Thoracic aorta (tissue), 2 donors: ENCODE results near the gene IFNG. TPM values are rescaled to one million over a fixed set of nuclear protein-coding genes. Genes with fewer than 3 reads are reported as not detected.

Source experiments
- ATAC-seq: fragments of 150-250 bp; one replicate; pipeline ENCODE4 v1.8.0; 2017; ENCODE audit warnings: low read depth; ENCODE audit not compliant: insufficient number of reproducible peaks, low FRiP score
- DNase-seq: peaks from one replicate; pipeline ENCODE4 v3.0.0-alpha.2; 2020; ENCODE audit warnings: low spot score
- H3K27ac ChIP-seq, 2 donors: fragments of 200-600 bp; sonication (generic); 1 replicate in 1 of 2; 2 replicates in 1 of 2; pipeline ENCODE4 v1.5.1; 2016; ENCODE audit warnings: mild to moderate bottlenecking in 2 of 2, moderate library complexity in 2 of 2
- H3K27me3 ChIP-seq: fragments of 200-600 bp; sonication (generic); replicated peaks from 2 replicates; pipeline ENCODE4 v1.6.0; 2016; ENCODE audit warnings: mild to moderate bottlenecking; ENCODE audit not compliant: insufficient read depth
- H3K36me3 ChIP-seq: fragments of 200-600 bp; sonication (generic); one replicate; pipeline ENCODE4 v1.5.1; 2016
- H3K4me1 ChIP-seq, 2 donors: fragments of 200-600 bp; sonication (generic); 1 replicate in 1 of 2; 2 replicates in 1 of 2; pipeline versions ENCODE4 v1.5.1 to v1.6.0; 2016; ENCODE audit warnings: low read depth in 2 of 2, mild to moderate bottlenecking in 1 of 2; ENCODE audit not compliant: control insufficient read depth in 1 of 2
- H3K4me3 ChIP-seq: fragments of 200-600 bp; sonication (generic); 2 replicates; pipeline ENCODE4 v1.5.1; 2016; ENCODE audit warnings: mild to moderate bottlenecking
- H3K9me3 ChIP-seq: fragments of 200-600 bp; sonication (generic); 2 replicates; pipeline ENCODE4 v1.5.1; 2016
- CTCF ChIP-seq: fragments of 200-600 bp; sonication (generic); IDR thresholded peaks from one replicate; pipeline ENCODE4 v1.5.1; 2019; ENCODE audit warnings: antibody characterized with exemption
- total RNA-seq, 2 donors: library from RNA; depleted of rRNA; stranded (reverse); fragments of >200 nt; gene quantifications; one replicate each; pipeline versions ENCODE4 v1.1.0 to v1.2.3, GENCODE V29; 2016

IFNG gene
- total RNA-seq, 2 donors from 2014 or later: not detected

DNA sequence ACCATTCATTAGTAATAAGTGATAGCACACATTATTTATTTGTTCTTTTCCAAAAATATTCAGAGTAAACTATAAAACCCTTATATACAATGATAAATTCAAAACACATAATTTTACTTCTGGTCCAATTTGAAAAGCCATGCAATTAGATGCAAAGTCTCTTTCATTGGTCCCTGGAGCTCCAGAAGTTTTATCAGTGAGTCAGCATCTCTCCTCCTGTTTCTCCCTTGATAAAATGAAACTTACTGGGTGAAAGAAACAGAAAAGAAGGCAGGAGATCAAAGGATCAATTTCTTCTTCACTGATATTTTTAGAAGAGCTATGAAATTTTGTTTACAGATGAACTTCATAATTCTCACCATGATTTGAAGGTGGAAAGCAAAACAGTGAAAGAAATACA, 47.5 kb downstream of the IFNG start:
- no peak overlapping the region for H3K27ac ChIP-seq
- H3K36me3 ChIP-seq: no peaks in the 10 kb centered on the region
- H3K27me3 ChIP-seq: no peaks in the 10 kb centered on the region
- no peaks in the 10 kb centered on the region for H3K9me3 ChIP-seq
- H3K4me1 ChIP-seq: no peaks in the 10 kb centered on the region
- TF ChIP-seq CTCF: no peak
- H3K4me3 ChIP-seq: no peak overlapping the region
- ATAC-seq (no peak), DNase-seq (no peak)

- Histone ChIP-seq H3K27ac (no peak overlapping the region), H3K9me3 (no peaks in the 10 kb centered on the region), H3K36me3 (no peaks in the 10 kb centered on the region), H3K27me3 (no peaks in the 10 kb centered on the region), H3K4me1 (no peaks in the 10 kb centered on the region), H3K4me3 (no peak overlapping the region)
- TF ChIP-seq CTCF: no peak
- no peak for ATAC-seq
- DNase-seq: no peak
Observed at GRCh38 chr12:68109444-68110217, 49.9 kb downstream of the IFNG start.

- Histone ChIP-seq H3K9me3 (no peaks in the 10 kb centered on the region), H3K4me1 (no peaks in the 10 kb centered on the region)
- ATAC-seq: no peak
Observed at GRCh38 chr12:68109001-68109400, 50.5 kb downstream of the IFNG start.

GRCh38 chr12:68106660-68107059, 52.9 kb downstream of the IFNG start:
- H3K27ac ChIP-seq: no peak overlapping the region
- no peaks in the 10 kb centered on the region for H3K36me3 ChIP-seq
- DNase-seq (no peak), ATAC-seq (no peak)
- no peak overlapping the region for H3K4me3 ChIP-seq
- no peaks in the 10 kb centered on the region for H3K9me3 ChIP-seq
- no peaks in the 10 kb centered on the region for H3K27me3 ChIP-seq
- TF ChIP-seq CTCF: no peak
- H3K4me1 ChIP-seq: no peaks in the 10 kb centered on the region

More at GRCh38 chr12:68109001-68109400, 50.5 kb downstream of the IFNG start:
- no peak overlapping the region for H3K27ac ChIP-seq
- TF ChIP-seq CTCF: no peak
- no peaks in the 10 kb centered on the region for H3K27me3 ChIP-seq
- H3K4me3 ChIP-seq: no peak overlapping the region
- no peaks in the 10 kb centered on the region for H3K36me3 ChIP-seq
- no peak for DNase-seq

DNA sequence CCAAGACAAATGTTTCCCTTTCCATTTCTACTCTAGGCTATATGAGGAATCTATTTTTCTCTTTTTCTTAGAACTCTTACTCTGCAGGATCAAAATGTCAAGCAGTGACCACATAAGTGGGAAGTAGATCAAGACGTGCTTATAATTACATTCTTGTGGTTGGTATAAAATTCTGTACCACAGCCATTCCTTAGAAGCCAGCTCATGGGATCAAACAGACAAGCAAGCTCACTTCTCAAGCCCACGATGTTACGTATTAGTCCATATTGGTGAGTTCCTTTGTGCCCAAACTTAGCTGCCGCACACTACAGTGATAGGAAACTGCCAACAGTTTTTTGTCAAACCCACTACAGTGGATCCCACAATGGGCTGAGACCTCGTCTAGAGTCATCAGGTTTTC, 53.4 kb downstream of the IFNG start:
- H3K4me3 ChIP-seq: no peak overlapping the region
- DNase-seq: no peak
- no peak for ATAC-seq
- no peaks in the 10 kb centered on the region for H3K4me1 ChIP-seq
- no peaks in the 10 kb centered on the region for H3K36me3 ChIP-seq
- H3K27me3 ChIP-seq: no peaks in the 10 kb centered on the region
- no peaks in the 10 kb centered on the region for H3K9me3 ChIP-seq
- no peak overlapping the region for H3K27ac ChIP-seq
- TF ChIP-seq CTCF: no peak

Other genes with a start within 250 kb of the IFNG start
- gene IFNG-AS1, start 170.3 kb downstream of the IFNG start, total RNA-seq: under 1 TPM in 1 of 2 donors, not detected in 1; 0.92 TPM
- not detected for gene IL26, start 66.1 kb upstream of the IFNG start, total RNA-seq
- not detected for gene IL22, start 93.9 kb upstream of the IFNG start, total RNA-seq
- 10 to 100 TPM; 13.4 to 17.1 TPM for gene MDM1, start 172.6 kb upstream of the IFNG start, total RNA-seq